HG02885 (cell line): ENCODE data around the gene HSPA1L.
A peak's percentile ranks its signal among the peaks of the same experiment; 100 is the strongest.

ENCODE experiments used
- ATAC-seq: cut with Tn5 transposase; IDR thresholded peaks from one replicate; pipeline ENCODE4 v1.9.1; 2021; ENCODE audit warnings: mild to moderate bottlenecking; ENCODE audit not compliant: unreplicated experiment, poor library complexity

HSPA1L gene

GRCh38 chr6:31785475-31785874 is 29.6 kb downstream of the HSPA1L start:
- ATAC-seq, result no peak

GRCh38 chr6:31784098-31784925 is 30.8 kb downstream of the HSPA1L start:
- no peak for ATAC-seq

- ATAC-seq, result no peak
These were observed 32.8 kb downstream of the HSPA1L start for GRCh38 chr6:31782126-31782855.

- ATAC-seq, result no peak
These were observed 33.6 kb downstream of the HSPA1L start for GRCh38 chr6:31781244-31782125.

GRCh38 chr6:31780507-31781243 is 34.4 kb downstream of the HSPA1L start:
- no peak for ATAC-seq

GRCh38 chr6:31779908-31780307 is 35.2 kb downstream of the HSPA1L start:
- no peak for ATAC-seq

- no peak for ATAC-seq
These were observed 35.8 kb downstream of the HSPA1L start for GRCh38 chr6:31778999-31779885.

GRCh38 chr6:31778193-31778592 is 36.9 kb downstream of the HSPA1L start:
- ATAC-seq, result no peak

- no peak for ATAC-seq
These were observed 37.4 kb downstream of the HSPA1L start for GRCh38 chr6:31777667-31778050.

GRCh38 chr6:31776989-31777666 is 38.0 kb downstream of the HSPA1L start, which contains the start of gene VWA7:
Gene VWA7 (minus strand): TSS chr6:31777328. CDS start chr6:31776779, 549 bp downstream.
- peak; percentile 81 for ATAC-seq

GRCh38 chr6:31776485-31776988 is 38.5 kb downstream of the HSPA1L start:
- ATAC-seq, result no peak

GRCh38 chr6:31775633-31776484 is 39.2 kb downstream of the HSPA1L start:
- no peak for ATAC-seq

GRCh38 chr6:31775184-31775583 is 39.9 kb downstream of the HSPA1L start:
- no peak for ATAC-seq

- no peak for ATAC-seq
These were observed 43.1 kb downstream of the HSPA1L start for GRCh38 chr6:31771992-31772358.

- ATAC-seq, result no peak
These were observed 44.2 kb downstream of the HSPA1L start for GRCh38 chr6:31770860-31771259.

- peak; percentile 42 for ATAC-seq
These were observed 45.3 kb downstream of the HSPA1L start for GRCh38 chr6:31769684-31770371.
